HepG2 (cell line): ENCODE measurements around the gene IL17RC. TPM values are rescaled to one million over a fixed set of nuclear protein-coding genes. Genes with fewer than 3 reads are reported as not detected.

Source experiments
- ATAC-seq: fragments of 200-7000 bp; cut with Tn5 transposase; 3 replicates; pipeline ENCODE4 v1.9.1; 2020; ENCODE audit warnings: mild to moderate bottlenecking, moderate library complexity
- BruUV-seq: library from RNA; stranded (reverse); fragments of 400-500 nt; replicated peaks from 2 replicates; lab custom pipeline; 2021; lab: Mats Ljungman, UMichigan
- CTCF ChIA-PET: fragments of 300-600 bp; formaldehyde crosslinking; extraction: SDS; loops from one replicate; lab custom pipeline; 2021; ENCODE audit warnings: low total read pairs, inconsistent platforms, low intra/inter-chr PET ratio; lab: Yijun Ruan, JAX
- POLR2A ChIA-PET: fragments of 350-600 bp; sonication (Branson Sonifier 250); formaldehyde crosslinking; loops from one replicate; lab custom pipeline; 2020; ENCODE audit warnings: antibody characterized with exemption, inconsistent platforms; lab: Yijun Ruan, JAX
- DNase-seq: peaks from one replicate; pipeline ENCODE4 v3.0.0-alpha.2; 2015; ENCODE audit warnings: low spot score
- FAIRE-seq: peaks from 3 replicates; lab custom pipeline; 2011; peaks lifted over from hg19 to GRCh38; lab: Jason Lieb, UNC
- H2AFZ ChIP-seq: one replicate; pipeline ENCODE4 v1.6.1; 2011; ENCODE audit warnings: low read length, inconsistent platforms
- H3K27ac ChIP-seq: fragments of 300-600 bp; 3 replicates; pipeline ENCODE4 v1.8.0; 2011; ENCODE audit warnings: mixed run types, mild to moderate bottlenecking, mixed read lengths, low read length, inconsistent platforms; ENCODE audit not compliant: insufficient read depth; ENCODE audit errors: extremely low read length
- H3K27me3 ChIP-seq, 2 experiments: fragments of 200-600 bp in 1 of 2; 2 replicates in 1 of 2; 3 replicates in 1 of 2; pipeline versions ENCODE4 v1.6.0 to v1.8.0; 2011; ENCODE audit warnings: low read length in 2 of 2, mild to moderate bottlenecking in 2 of 2, moderate library complexity in 2 of 2, inconsistent platforms in 1 of 2; ENCODE audit not compliant: insufficient read depth in 2 of 2, control insufficient read depth in 1 of 2
- H3K36me3 ChIP-seq, 2 experiments: fragments of 200-600 bp in 1 of 2; replicated peaks in 1 of 2; 2 replicates in 1 of 2; 3 replicates in 1 of 2; pipeline versions ENCODE4 v1.5.1 to v1.8.0; 2011; ENCODE audit warnings: low read length in 2 of 2, inconsistent platforms in 1 of 2; ENCODE audit not compliant: insufficient read depth in 2 of 2, control insufficient read depth in 1 of 2
- H3K4me1 ChIP-seq: 2 replicates; pipeline ENCODE4 v1.5.1; 2012; ENCODE audit warnings: low read length, inconsistent platforms; ENCODE audit not compliant: insufficient read depth
- H3K4me2 ChIP-seq: 2 replicates; pipeline ENCODE4 v1.6.0; 2011; ENCODE audit warnings: low read depth, low read length, inconsistent platforms
- H3K4me3 ChIP-seq, 3 experiments: fragments of 200-600 bp in 1 of 3; sonication (generic), shearing (Covaris generic) in 1 of 3; replicated peaks in 1 of 3; 2 replicates each; pipeline ENCODE4 v1.5.1; 2011 to 2016; ENCODE audit warnings: low read length in 3 of 3, inconsistent platforms in 2 of 3, low read depth in 2 of 3, mild to moderate bottlenecking in 2 of 3, control low read depth in 1 of 3, mixed read lengths in 1 of 3; ENCODE audit not compliant: insufficient read depth in 1 of 3
- H3K79me2 ChIP-seq: one replicate; pipeline ENCODE4 v1.6.1; 2011; ENCODE audit warnings: low read length, inconsistent platforms; ENCODE audit not compliant: insufficient read depth
- H3K9ac ChIP-seq: 2 replicates; pipeline ENCODE4 v1.6.0; 2011; ENCODE audit warnings: mild to moderate bottlenecking, low read depth, low read length, inconsistent platforms; ENCODE audit not compliant: insufficient read depth
- H3K9me3 ChIP-seq: 2 replicates; pipeline ENCODE4 v1.5.1; 2012; ENCODE audit warnings: mild to moderate bottlenecking, low read length
- H4K20me1 ChIP-seq: 2 replicates; pipeline ENCODE4 v1.6.0; 2011; ENCODE audit warnings: inconsistent platforms, mild to moderate bottlenecking, low read length, moderate library complexity; ENCODE audit not compliant: insufficient read depth
- ETV6 ChIP-seq: sonication (generic); formaldehyde crosslinking; conservative IDR thresholded peaks from 2 replicates; pipeline ENCODE4 v1.4.0; 2020; ENCODE audit warnings: missing genetic modification reagents
- IKZF1 ChIP-seq: fragments of 450-650 bp; IDR thresholded peaks from 2 replicates; pipeline ENCODE4 v1.7.1; 2016
- IRF1 ChIP-seq: sonication (generic); formaldehyde crosslinking; IDR thresholded peaks from 2 replicates; pipeline ENCODE4 v1.4.0; 2020; ENCODE audit warnings: low read depth, mild to moderate bottlenecking, missing genetic modification reagents
- KDM5A ChIP-seq: fragments of 200-600 bp; sonication (generic); IDR thresholded peaks from 2 replicates; pipeline ENCODE4 v1.7.0; 2018; ENCODE audit warnings: antibody characterized with exemption, mild to moderate bottlenecking, low read length, borderline replicate concordance
- KMT2A ChIP-seq: sonication (generic); formaldehyde crosslinking; IDR thresholded peaks from 2 replicates; pipeline ENCODE4 v1.4.0; 2020; ENCODE audit warnings: missing genetic modification reagents
- NFE2L2 ChIP-seq: fragments of 150-350 bp; IDR thresholded peaks from 2 replicates; pipeline ENCODE4 v1.6.1; 2014; ENCODE audit warnings: low read length
- SMARCC2 ChIP-seq: fragments of 450-650 bp; IDR thresholded peaks from 2 replicates; pipeline ENCODE4 v1.6.1; 2017; ENCODE audit warnings: antibody characterized with exemption, mild to moderate bottlenecking
- SUZ12 ChIP-seq: fragments of 150-350 bp; IDR thresholded peaks from 2 replicates; pipeline ENCODE4 v1.6.1; 2014; ENCODE audit warnings: low read depth, low read length
- TGIF2 ChIP-seq: IDR thresholded peaks from 2 replicates; pipeline ENCODE4 v1.6.1; 2016; ENCODE audit warnings: control low read depth, missing compliant biosample characterization
- ZBTB20 ChIP-seq: sonication (generic); formaldehyde crosslinking; IDR thresholded peaks from 2 replicates; pipeline ENCODE4 v1.8.1; 2023; ENCODE audit warnings: missing genetic modification reagents, low read depth, mild to moderate bottlenecking, borderline replicate concordance
- WGBS: methylation state at CpG from one replicate; pipeline ENCODE4 v1.1.6; 2017; ENCODE audit warnings: low lambda C conversion rate; 5-methylcytosine and 5-hydroxymethylcytosine counted together
- in situ Hi-C: cut with HindIII; loops from 2 replicates; pipeline ENCODE4 v1.10.0; 2017; ENCODE audit warnings: low pct_unique_long_range_greater_than_20kb; ENCODE audit not compliant: extremely low pct_ligation_motif_present
- intact Hi-C: fragments of 100-400 bp; cut with micrococcal nuclease; formaldehyde crosslinking; loops from one replicate; pipeline ENCODE4 v1.10.0; 2022; ENCODE audit not compliant: unreplicated experiment
- polyA plus RNA-seq, 8 experiments: library from polyadenylated mRNA; depleted of rRNA in 3 of 8; stranded (reverse) in 7 of 8; unstranded in 1 of 8; fragments of >200 nt; fragmentation: Illumina TruSeq in 4 of 8; extraction: Trizol in 4 of 8; gene quantifications; 2 replicates each; pipeline versions ENCODE4 v1.2.1 to v1.2.3, GENCODE V29; 2011 to 2016; ENCODE audit warnings: low read depth in 4 of 8, missing spikeins in 1 of 8, mixed read lengths in 1 of 8; ENCODE audit not compliant: insufficient read depth in 1 of 8
- total RNA-seq, 5 experiments: library from RNA; depleted of rRNA; stranded (reverse); fragments of >200 nt; fragmentation: Illumina TruSeq; extraction: Trizol; gene quantifications; 2 replicates each; pipeline ENCODE4 v1.2.3, GENCODE V29; 2016; ENCODE audit warnings: low read depth in 1 of 5
- TF ChIP-seq, protein P1 (sequence below): sonication (generic); formaldehyde crosslinking; IDR thresholded peaks from 2 replicates; pipeline ENCODE4 v1.4.0; 2020; ENCODE audit warnings: missing genetic modification reagents
- TF ChIP-seq, protein P2 (sequence below): fragments of 450-650 bp; IDR thresholded peaks from 2 replicates; pipeline ENCODE4 v1.6.1; 2016
- TF ChIP-seq, protein P3 (sequence below): sonication (generic); formaldehyde crosslinking; IDR thresholded peaks from 2 replicates; pipeline ENCODE4 v1.5.0; 2020; ENCODE audit warnings: mild to moderate bottlenecking, low read depth, missing genetic modification reagents, borderline replicate concordance
- TF ChIP-seq, protein P4 (sequence below): sonication (generic); formaldehyde crosslinking; IDR thresholded peaks from 2 replicates; pipeline ENCODE4 v1.5.0; 2020; ENCODE audit warnings: missing genetic modification reagents
- TF ChIP-seq, protein P5 (sequence below): sonication (generic); formaldehyde crosslinking; IDR thresholded peaks from 2 replicates; pipeline ENCODE4 v1.5.1; 2020; ENCODE audit warnings: missing genetic modification reagents, mild to moderate bottlenecking, borderline replicate concordance

The IL17RC gene
- total and polyA plus RNA-seq, 2 of the 13 experiments (the other 11 are each of a cell fraction or from before 2014, with no cell fraction given): 20.7 to 24.0 TPM

GRCh38 chr3:9933561-9934234 is 16.8 kb downstream of the IL17RC start, which contains the start of gene CRELD1 (continued):
- TF ChIP-seq, protein P1, sequence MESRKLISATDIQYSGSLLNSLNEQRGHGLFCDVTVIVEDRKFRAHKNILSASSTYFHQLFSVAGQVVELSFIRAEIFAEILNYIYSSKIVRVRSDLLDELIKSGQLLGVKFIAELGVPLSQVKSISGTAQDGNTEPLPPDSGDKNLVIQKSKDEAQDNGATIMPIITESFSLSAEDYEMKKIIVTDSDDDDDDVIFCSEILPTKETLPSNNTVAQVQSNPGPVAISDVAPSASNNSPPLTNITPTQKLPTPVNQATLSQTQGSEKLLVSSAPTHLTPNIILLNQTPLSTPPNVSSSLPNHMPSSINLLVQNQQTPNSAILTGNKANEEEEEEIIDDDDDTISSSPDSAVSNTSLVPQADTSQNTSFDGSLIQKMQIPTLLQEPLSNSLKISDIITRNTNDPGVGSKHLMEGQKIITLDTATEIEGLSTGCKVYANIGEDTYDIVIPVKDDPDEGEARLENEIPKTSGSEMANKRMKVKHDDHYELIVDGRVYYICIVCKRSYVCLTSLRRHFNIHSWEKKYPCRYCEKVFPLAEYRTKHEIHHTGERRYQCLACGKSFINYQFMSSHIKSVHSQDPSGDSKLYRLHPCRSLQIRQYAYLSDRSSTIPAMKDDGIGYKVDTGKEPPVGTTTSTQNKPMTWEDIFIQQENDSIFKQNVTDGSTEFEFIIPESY (CRISPR knock-in tag): peak; percentile 39; the same call in 1 of the 2 replicates
- TF ChIP-seq SMARCC2 (no peak), ZBTB20 (CRISPR knock-in tag) (peak; percentile 57; the same call in 1 of the 2 replicates), IRF1 (no peak), KMT2A (peak; percentile 33)
- TF ChIP-seq, protein P2, sequence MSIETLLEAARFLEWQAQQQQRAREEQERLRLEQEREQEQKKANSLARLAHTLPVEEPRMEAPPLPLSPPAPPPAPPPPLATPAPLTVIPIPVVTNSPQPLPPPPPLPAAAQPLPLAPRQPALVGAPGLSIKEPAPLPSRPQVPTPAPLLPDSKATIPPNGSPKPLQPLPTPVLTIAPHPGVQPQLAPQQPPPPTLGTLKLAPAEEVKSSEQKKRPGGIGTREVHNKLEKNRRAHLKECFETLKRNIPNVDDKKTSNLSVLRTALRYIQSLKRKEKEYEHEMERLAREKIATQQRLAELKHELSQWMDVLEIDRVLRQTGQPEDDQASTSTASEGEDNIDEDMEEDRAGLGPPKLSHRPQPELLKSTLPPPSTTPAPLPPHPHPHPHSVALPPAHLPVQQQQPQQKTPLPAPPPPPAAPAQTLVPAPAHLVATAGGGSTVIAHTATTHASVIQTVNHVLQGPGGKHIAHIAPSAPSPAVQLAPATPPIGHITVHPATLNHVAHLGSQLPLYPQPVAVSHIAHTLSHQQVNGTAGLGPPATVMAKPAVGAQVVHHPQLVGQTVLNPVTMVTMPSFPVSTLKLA: peak; percentile 75

DNA sequence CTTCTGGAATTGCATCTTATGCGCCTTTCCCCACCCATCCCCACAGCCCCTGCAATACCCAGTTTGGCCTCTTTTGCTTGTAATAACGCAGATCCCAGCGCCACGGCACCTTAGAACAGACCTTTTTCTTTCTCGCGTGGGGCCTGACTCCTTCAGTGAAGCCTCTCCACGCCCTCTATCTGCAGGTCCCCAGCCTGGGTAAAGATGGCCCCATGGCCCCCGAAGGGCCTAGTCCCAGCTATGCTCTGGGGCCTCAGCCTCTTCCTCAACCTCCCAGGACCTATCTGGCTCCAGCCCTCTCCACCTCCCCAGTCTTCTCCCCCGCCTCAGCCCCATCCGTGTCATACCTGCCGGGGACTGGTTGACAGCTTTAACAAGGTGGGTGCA is 17.3 kb downstream of the IL17RC start:
- peak; percentile 7 for ATAC-seq
- Histone ChIP-seq H4K20me1 (no peaks in the 10 kb centered on the region), H3K4me2 (peak overlapping the region; percentile 86), H3K4me3 (peak overlapping the region; percentile 70 to 82 (median 80)), H3K27ac (peak overlapping the region; percentile 92), H3K36me3 (peaks cover 0 to 18% of the 10 kb centered on the region in 2 experiments; a peak in 2 of 5 replicates), H3K9ac (peak overlapping the region; percentile 85), H3K4me1 (peaks cover 48% of the 10 kb centered on the region), H3K9me3 (no peaks in the 10 kb centered on the region), H2AFZ (no peak overlapping the region), H3K79me2 (peaks cover 20% of the 10 kb centered on the region), H3K27me3 (no peaks in the 10 kb centered on the region)
- FAIRE-seq: no peak
- no peak for DNase-seq
- POLR2A ChIA-PET: interaction anchor here (1.0 to 7.6 kb wide), 13 partner anchors 8 to 269 kb away, joined by 3 to 124 read pairs (median 11); partner anchors contain the start of genes IL17RC, IL17RE and VHL
- BruUV-seq: no TSS peak
- in situ Hi-C loops: no loop called here
- CTCF ChIA-PET: interaction anchor here (3.1 kb wide), 1 partner anchor 12 kb away, joined by 14 read pairs; no protein-coding TSS in a partner anchor
- 7% methylated on average over 11 of the region's 11 CpGs for WGBS
- intact Hi-C loops: loop anchor here (5.0 kb wide), 1 partner anchor 37 kb away; no protein-coding TSS in a partner anchor
- TF ChIP-seq, protein P3, sequence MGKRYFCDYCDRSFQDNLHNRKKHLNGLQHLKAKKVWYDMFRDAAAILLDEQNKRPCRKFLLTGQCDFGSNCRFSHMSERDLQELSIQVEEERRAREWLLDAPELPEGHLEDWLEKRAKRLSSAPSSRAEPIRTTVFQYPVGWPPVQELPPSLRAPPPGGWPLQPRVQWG: no peak
- TF ChIP-seq KDM5A (0 out of 2 replicates have a peak, but pooled peaks have one; percentile 4), ETV6 (CRISPR knock-in tag) (no peak), IKZF1 (no peak), SUZ12 (no peak), TGIF2 (CRISPR knock-in tag) (no peak), NFE2L2 (no peak)
- TF ChIP-seq, protein P4, sequence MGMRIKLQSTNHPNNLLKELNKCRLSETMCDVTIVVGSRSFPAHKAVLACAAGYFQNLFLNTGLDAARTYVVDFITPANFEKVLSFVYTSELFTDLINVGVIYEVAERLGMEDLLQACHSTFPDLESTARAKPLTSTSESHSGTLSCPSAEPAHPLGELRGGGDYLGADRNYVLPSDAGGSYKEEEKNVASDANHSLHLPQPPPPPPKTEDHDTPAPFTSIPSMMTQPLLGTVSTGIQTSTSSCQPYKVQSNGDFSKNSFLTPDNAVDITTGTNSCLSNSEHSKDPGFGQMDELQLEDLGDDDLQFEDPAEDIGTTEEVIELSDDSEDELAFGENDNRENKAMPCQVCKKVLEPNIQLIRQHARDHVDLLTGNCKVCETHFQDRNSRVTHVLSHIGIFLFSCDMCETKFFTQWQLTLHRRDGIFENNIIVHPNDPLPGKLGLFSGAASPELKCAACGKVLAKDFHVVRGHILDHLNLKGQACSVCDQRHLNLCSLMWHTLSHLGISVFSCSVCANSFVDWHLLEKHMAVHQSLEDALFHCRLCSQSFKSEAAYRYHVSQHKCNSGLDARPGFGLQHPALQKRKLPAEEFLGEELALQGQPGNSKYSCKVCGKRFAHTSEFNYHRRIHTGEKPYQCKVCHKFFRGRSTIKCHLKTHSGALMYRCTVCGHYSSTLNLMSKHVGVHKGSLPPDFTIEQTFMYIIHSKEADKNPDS (CRISPR knock-in tag): no peak
- TF ChIP-seq, protein P5, sequence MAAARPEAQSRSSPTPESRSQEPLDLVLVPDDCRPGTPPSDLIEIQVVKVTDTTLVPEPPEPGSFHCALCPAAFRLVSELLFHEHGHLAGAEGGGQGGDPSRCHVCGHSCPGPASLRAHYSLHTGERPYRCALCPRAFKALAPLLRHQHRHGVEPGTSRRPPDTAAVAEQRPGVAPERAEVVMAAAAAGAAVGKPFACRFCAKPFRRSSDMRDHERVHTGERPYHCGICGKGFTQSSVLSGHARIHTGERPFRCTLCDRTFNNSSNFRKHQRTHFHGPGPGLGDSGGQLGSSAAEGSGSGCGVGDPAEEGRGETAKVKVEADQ (CRISPR knock-in tag): no peak
